ENCODE measurements around the gene PLB1.

GRCh38 chr2:28647682-28648081, 151.8 kb downstream of the PLB1 start:
- TF ChIP-seq POLR2A (IDR thresholded peaks at IDR 0.05; ENCODE audit: low read depth, low read length) (no peak), TAF1 (IDR thresholded peaks at IDR 0.05; ENCODE audit: low read depth, low read length) (no peak), POLR2AphosphoS5 (IDR thresholded peaks at IDR 0.05; ENCODE audit: low read depth, low read length) (no peak), POU2F2 (IDR thresholded peaks at IDR 0.05; ENCODE audit: low read depth, low read length) (no peak)

Measured in GM12891 (cell line).